ENCODE data around the gene ZNF615. TPM values are rescaled to one million over a fixed set of nuclear protein-coding genes. Genes with fewer than 3 reads are reported as not detected.
"Not testable (repeated sequence)": the region's sequence is repeated elsewhere in the genome, so short reads cannot be mapped to it uniquely, and the experiment has no call there.

ZNF615 gene
- total RNA-seq, 1 donor from 2014 or later = 6.3 TPM

DNA sequence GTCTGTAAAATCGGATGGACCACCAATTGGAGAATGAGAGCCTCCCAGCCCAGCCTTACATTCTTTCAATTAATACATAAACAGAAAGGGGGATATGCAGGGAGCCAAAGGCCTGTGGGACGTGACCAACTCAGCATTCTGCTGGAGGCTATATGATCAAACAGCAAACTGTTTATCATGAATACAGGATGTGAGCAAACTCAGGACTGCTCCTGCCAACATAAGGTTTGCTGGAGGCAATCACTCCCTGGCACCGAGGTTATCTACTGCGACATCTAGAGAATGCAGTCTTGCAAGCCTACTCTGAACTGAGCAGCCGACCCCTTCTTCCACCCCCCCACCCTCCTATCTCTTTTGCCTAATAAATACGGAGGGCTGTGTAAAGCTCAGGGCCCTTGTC lies 27.1 kb downstream of the ZNF615 start:
- DNase-seq (ENCODE audit: low spot score) = not testable (repeated sequence)

DNA sequence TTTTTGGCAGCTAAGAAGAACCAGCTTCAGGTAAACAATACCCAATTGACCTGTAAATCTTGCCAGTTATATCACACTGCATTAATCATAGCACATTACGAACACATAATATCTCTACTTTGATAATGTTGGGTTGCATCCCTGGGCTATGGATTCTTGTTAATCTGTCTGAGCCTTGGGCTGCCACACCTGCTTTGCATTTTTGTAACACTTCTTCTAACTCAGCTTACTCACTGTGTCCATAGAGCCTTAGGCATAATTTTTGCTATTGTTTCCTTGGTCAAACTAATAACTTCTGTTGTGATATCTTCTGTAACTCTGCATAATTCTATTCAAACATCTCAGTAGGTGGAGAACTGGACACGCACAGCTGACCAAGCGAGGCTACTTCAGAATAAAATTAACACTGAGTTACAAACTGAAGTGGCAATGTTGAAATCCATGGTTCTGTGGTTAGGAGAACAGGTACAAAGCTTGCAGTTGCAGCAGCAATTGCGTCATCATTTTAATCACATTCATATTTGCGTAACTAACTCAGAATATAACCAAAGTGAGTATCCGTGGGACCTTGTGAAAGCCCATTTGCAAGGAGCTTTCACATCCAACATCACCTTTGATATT lies 27.8 kb downstream of the ZNF615 start:
- DNase-seq (ENCODE audit: low spot score) = no peak

DNA sequence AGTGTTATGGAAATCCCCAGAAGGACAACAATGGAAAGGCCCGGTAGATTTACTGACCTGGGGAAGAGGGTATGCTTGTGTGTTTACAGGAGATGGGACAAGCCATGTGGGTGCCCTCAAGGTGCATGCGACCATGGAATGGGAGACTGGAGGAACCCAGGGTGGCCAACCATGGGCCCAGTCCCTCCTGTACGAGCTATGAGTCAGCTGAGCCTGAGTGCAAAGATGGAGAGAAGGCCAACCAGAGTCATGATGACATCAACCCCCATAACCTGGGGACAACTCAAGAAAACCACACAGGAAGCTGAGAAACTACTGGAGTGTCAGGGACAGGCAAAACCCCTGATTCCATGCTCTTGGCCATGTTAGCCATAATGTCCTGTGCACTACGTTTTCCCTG lies 29.1 kb downstream of the ZNF615 start:
- no peak for DNase-seq (ENCODE audit: low spot score)

DNA sequence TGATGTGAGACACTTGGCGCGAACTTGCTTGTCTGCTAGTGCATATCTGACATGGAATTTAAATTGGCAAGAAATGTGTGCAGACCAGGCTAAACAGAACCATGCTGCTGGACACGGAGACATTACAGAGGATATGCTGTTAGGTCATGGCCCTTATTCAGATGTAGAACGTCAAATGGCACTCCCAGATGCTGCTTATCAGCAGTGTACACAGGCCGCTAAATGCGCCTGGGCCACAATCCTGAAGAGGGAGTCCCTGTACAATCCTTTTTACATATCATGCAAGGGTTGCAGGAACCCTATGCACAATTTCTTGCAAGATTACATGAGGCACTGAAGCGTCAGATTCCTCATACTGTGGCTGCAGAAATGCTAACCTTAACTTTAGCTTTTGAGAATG lies 30.7 kb downstream of the ZNF615 start:
- no peak for DNase-seq (ENCODE audit: low spot score)

DNA sequence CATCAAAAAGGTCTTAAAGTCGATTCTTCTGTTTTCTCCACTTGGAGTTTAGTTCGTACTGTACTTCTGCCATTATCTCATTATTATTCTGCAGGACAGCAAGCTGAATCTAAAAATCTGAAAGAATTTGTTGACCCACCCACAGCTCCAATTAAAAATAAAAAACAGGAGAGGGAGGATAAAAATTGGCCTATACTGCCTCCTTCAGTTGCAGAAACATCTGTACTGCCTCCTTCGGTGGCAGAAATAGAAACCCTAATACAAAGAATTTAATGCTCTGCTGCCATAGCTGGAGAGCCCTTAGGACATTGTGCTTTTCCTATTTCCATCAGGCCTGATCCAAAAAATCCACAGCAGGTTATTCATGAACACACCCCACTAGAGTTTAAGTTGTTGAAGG lies 31.2 kb downstream of the ZNF615 start:
- no peak for DNase-seq (ENCODE audit: low spot score)

DNA sequence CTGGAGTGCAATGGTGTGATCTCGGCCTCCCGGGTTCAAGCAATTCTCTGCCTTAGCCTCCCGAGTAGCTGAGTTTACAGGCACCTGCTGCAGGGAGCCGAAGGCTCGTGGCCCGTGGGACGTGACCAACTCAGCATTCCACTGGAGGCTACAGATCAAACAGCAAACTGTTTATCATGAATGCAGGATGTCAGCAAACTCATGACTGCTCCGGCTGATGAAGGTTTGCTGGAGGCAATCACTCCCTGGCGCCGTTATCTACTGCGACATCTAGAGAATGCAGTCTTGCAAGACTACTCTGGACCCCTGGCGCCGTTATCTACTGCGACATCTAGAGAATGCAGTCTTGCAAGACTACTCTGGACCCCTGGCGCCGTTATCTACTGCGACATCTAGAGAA lies 32.2 kb downstream of the ZNF615 start:
- not testable (repeated sequence) for DNase-seq (ENCODE audit: low spot score)

DNA sequence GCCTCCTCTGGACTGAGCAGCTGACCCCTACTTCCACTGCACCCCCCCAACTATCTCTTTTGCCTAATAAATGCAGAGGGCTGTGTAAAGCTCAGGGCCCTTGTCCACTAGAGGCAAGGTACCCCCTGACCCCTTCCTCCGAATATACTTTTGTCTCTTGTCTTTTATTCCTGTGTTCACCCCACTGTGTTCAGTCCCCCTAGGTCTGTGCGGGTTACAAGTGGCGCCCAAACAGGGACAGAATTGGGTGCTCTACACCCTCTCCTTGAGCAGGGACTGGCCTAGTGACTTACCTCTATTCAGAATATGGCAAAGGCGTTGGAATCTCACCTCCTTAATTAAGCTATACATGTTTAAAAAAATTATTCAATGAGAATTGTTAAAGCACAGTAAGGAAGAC lies 36.4 kb downstream of the ZNF615 start:
- no peak for DNase-seq (ENCODE audit: low spot score)

DNA sequence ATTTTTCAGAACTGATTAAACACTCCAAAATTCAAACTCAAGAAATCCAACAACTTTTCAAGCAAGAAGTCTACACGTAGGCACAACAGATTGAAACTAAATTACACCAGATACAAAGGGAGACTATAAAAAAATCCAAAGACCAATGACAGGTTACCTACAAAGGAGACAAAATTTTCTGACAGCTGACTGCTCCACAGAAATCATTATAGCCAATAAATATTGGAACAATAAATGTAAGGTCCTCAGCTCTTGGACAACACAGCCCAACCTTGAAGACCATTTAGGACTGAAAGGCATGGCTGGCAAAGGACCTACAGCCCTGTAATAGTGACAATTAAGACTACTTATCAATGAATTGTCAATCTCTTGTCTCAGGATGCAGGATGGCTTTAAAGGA lies 37.3 kb downstream of the ZNF615 start:
- DNase-seq (ENCODE audit: low spot score) = no peak

DNA sequence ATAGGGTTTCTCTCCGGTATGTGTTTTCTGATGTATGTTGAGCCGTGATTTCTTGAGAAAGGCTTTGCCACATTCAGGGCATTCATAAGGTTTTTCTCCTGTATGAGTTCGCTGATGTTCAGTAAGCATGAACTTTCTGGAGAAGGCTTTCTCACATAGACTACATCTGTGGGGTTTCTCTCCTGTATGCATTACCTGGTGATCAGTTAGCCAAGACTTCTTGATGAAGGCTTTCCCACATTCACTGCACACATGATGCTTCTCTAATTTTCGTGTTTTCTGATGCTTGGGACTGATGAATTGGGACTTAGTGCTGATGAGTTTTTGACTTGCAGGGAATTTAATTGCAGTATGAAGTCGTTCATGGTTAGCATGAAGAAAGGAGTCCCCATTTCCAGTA lies 42.4 kb downstream of the ZNF615 start:
- DNase-seq (ENCODE audit: low spot score) = no peak

DNA sequence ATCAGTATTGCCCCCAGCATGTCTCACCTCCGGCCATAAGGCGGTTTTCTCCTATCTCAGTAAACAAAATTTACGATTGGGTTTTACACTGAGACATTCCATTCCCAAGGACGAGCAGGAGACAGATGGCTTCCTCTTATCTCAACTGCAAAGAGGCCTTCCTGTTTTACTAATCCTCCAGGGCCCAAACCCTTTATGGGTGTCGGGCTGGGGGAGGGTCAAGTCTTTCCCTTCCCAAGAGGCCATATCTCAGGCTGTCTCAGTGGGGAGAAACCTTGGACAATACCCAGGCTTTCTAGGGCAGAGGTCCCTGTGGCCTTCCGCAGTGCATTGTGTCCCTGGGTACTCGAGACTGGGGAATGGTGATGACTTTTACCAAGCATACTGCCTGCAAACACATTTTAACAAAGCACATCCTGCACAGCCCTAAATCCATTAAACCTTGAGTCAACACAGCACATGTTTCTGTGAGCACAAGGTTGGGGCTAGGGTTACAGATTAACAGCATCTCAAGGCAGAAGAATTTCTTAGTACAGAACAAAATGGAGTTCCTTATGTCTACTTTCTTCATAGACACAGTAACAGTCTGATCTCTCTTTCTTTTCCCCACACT lies 47.3 kb downstream of the ZNF615 start:
- DNase-seq (ENCODE audit: low spot score) = not testable (repeated sequence)

DNA sequence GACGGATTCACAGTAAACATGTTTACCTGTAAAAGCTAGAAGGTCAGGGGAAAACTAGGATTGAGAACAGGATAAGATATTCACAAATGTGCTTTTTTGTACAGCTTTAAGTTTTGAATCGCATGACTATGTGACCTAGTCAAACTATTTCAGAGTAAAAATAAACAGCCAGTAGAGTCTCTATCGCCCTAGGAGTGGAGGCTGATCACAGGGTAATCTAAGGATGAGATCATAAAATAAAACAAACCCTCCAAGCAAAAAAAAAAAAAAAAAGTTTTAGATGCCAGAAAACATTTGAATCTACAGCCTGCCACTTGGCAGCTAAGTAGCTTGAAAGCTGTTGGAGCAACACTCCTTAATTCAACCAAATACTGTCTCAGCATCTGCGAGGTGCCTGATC lies 48.2 kb downstream of the ZNF615 start:
- DNase-seq (ENCODE audit: low spot score) = no peak

DNA sequence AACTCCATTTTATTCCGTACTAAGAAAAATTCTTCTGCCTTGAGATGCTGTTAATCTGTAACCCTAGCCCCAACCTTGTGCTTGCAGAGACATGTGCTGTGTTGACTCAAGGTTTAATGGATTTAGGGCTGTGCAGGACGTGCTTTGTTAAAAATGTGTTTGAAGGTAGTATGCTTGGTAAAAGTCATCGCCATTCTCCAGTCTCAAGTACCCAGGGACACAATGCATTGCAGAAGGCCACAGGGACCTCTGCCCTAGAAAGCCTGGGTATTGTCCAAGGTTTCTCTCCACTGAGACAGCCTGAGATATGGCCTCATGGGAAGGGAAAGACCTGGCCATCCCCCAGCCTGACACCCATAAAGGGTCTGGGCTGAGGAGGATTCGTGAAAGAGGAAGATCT lies 50.2 kb downstream of the ZNF615 start:
- DNase-seq (ENCODE audit: low spot score) = not testable (repeated sequence)

DNA sequence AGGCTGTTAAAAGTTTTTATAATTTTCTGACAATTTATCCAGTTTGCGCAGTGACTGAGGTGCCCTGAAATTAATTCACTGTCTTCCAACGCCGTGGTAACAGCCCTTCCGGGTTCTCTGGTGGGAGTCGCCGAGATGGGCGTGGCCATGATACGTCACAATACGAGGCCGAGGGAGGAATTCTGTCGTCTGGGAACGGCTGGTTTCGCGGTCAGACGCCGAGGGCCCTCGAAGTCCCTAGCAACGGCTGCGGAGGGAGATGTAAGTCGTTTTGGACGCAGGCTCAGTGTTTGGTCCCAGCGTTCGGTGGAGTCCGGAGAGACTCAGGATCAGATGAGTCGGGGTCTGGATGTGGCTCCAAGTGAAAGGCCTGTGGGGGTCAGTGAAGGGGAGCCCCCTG lies 59.0 kb downstream of the ZNF615 start:
- no peak for DNase-seq (ENCODE audit: low spot score)

DNA sequence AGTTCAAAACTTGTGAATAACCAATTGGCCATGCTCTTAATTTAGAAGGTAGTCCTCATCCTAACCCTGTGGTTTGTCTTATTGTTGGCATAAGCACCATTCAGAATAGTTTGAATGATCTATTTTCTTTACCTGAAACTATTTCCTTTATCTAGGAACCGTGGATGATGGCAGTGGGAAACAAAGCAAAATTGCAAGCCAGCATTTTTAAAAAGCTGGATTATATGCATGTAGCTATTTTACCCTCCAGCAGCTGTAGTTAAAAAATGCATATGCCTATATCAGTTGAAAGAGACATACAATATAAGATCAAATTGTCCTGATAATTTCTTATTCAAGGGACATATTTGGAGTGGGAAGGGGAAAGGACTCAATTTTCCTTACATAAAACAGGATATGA lies 61.4 kb downstream of the ZNF615 start:
- DNase-seq (ENCODE audit: low spot score) = no peak

DNA sequence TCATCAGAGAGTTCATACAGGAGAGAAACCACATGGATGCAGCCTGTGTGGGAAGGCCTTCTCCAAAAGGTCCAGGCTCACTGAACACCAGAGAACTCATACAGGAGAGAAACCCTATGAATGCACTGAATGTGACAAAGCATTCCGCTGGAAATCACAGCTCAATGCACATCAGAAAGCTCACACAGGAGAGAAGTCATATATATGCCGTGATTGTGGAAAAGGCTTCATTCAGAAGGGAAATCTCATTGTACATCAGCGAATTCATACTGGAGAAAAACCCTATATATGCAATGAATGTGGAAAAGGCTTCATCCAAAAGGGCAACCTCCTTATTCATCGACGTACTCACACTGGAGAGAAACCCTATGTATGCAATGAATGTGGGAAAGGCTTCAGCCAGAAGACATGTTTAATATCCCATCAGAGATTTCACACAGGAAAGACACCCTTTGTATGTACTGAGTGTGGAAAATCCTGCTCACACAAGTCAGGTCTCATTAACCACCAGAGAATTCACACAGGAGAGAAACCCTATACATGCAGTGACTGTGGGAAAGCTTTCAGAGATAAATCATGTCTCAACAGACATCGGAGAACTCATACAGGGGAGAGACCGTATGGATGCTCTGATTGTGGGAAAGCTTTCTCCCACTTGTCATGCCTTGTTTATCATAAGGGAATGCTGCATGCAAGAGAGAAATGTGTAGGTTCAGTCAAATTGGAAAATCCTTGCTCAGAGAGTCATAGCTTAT lies 63.0 kb downstream of the ZNF615 start:
- no peak for DNase-seq (ENCODE audit: low spot score)

Other genes starting within 250 kb of the ZNF615 start
- gene FPR2, start 247.0 kb downstream of the ZNF615 start, total RNA-seq = 11.4 TPM
- gene FPR3, start 213.1 kb downstream of the ZNF615 start, total RNA-seq = 44.5 TPM
- gene ZNF577, start 120.3 kb downstream of the ZNF615 start, total RNA-seq = 8.0 TPM
- 7.7 TPM for gene ZNF649, start 103.2 kb downstream of the ZNF615 start, total RNA-seq
- gene ZNF613, start 80.7 kb downstream of the ZNF615 start, total RNA-seq = 5.1 TPM
- gene ZNF350, start 21.4 kb downstream of the ZNF615 start, total RNA-seq = 9.7 TPM
- 7.4 TPM for gene ZNF614, start 20.2 kb upstream of the ZNF615 start, total RNA-seq
- 13.6 TPM for gene ZNF432, start 40.6 kb upstream of the ZNF615 start, total RNA-seq
- gene ZNF841, start 87.6 kb upstream of the ZNF615 start, total RNA-seq = 17.9 TPM
- gene ZNF616, start 131.7 kb upstream of the ZNF615 start, total RNA-seq = 7.2 TPM
- gene ZNF836, start 163.4 kb upstream of the ZNF615 start, total RNA-seq = 8.2 TPM
- gene PPP2R1A, start 181.8 kb upstream of the ZNF615 start, total RNA-seq = 184 TPM

All from mesenteric fat pad (tissue), 1 donor.